ENCODE data around the gene NRL. TPM values are rescaled to one million over a fixed set of nuclear protein-coding genes. Genes with fewer than 3 reads are reported as not detected.

NRL gene
- polyA plus RNA-seq, 3 donors, result 1.1 to 1.5 (median 1.3) TPM

DNA sequence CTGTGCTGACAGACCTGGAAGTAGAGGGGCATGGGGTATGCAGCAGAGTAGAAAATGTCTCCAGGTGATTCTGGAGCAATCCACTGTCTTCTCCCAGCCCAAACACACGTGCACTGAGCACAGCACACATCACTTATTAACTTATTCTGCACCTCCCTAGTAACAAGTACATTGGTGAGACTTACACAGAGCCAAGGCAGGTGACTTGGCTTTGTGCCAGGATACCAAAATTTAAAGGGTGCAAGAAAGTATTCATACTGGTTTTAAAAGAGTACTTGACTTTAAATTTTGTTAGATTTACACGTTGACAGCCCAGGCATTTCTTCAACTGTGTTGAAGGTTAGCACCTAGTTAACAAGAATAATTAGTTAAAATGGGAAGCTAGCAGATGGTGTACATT is 74.1 kb downstream of the NRL start:
- no peak overlapping the region for H3K27ac ChIP-seq (ENCODE audit: low read depth in 1 of 2, low read length in 2 of 2)
- H3K27me3 ChIP-seq (ENCODE audit: control insufficient read depth in 2 of 2, insufficient read depth in 2 of 2, low read length in 2 of 2), result no peaks in the 10 kb centered on the region
- 100% methylated on average over 1 of the region's 2 CpGs for WGBS (ENCODE audit: insufficient coverage)
- H3K79me2 ChIP-seq (ENCODE audit: insufficient read depth, low read length), result no peaks in the 10 kb centered on the region
- H4K20me1 ChIP-seq (ENCODE audit: insufficient read depth, low read length), result no peaks in the 10 kb centered on the region
- peaks cover 0 to 3% of the 10 kb centered on the region in 2 donors for H3K36me3 Mint-ChIP-seq
- H3K4me3 ChIP-seq (replicated peaks in 1 of 3; ENCODE audit: low read depth in 2 of 3, low read length in 3 of 3), result no peak overlapping the region
- TF ChIP-seq CTCF (IDR thresholded peaks at IDR 0.05), result no peak
- H3K4me3 Mint-ChIP-seq, result no peak overlapping the region
- H3K9me3 Mint-ChIP-seq, result peaks cover 0 to 7% (median 0%) of the 10 kb centered on the region in 7 donors
- no peak overlapping the region for H3K9ac ChIP-seq (ENCODE audit: insufficient read depth, low read length, poor library complexity, severe bottlenecking)
- no peak for DNase-seq
- no peaks in the 10 kb centered on the region for H3K9me3 ChIP-seq (replicated peaks in 1 of 2; ENCODE audit: control insufficient read depth in 1 of 2, insufficient read depth in 1 of 2, low read length in 2 of 2)
- H3K27ac Mint-ChIP-seq, result no peak overlapping the region
- peaks cover 14 to 24% of the 10 kb centered on the region in 2 donors for H3K4me1 ChIP-seq (ENCODE audit: control insufficient read depth in 1 of 2, insufficient read depth in 2 of 2, low read length in 2 of 2)
- no peak overlapping the region for H3K4me2 ChIP-seq (replicated peaks; ENCODE audit: extremely low read depth, low read length, poor library complexity, severe bottlenecking)
- peaks cover 29% of the 10 kb centered on the region for H3K4me1 Mint-ChIP-seq
- peaks cover 0 to 1% (median 0%) of the 10 kb centered on the region in 3 donors for H3K27me3 Mint-ChIP-seq (ENCODE audit: low read depth in 3 of 3)
- no peaks in the 10 kb centered on the region for H3K36me3 ChIP-seq (replicated peaks in 1 of 2; ENCODE audit: control insufficient read depth in 1 of 2, insufficient read depth in 2 of 2, low read length in 2 of 2)
- H2AFZ ChIP-seq (ENCODE audit: insufficient read depth, low read depth, low read length, poor library complexity, severe bottlenecking), result no peak overlapping the region
- intact Hi-C loops (cut with micrococcal nuclease), result no loop called here

DNA sequence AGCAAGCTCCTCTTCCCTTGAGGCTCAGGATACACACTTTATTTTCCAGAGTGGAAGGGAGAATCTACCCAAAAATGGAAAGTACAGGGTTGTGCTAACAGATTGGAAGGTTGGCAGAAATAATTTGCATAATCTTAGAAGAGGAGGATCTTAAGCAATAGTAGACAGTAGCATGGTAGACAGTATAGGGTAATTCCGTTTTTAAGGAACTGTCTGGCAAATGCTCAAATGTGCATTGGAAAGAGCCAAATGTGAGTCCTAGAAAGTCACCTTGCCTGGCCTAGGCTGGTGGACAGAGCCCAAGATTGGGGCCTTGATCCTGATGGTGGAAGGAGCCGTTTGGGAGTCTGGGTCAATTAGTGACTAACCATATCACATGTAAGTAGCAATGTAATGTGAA is 76.1 kb downstream of the NRL start:
- Mint-ChIP-seq H3K4me1 (peaks cover 47% of the 10 kb centered on the region), H3K27ac (peak overlapping the region in 4 of 7 donors; percentile 35 to 75 (median 70)), H3K36me3 (no peaks in the 10 kb centered on the region), H3K9me3 (peaks cover 0 to 4% (median 0%) of the 10 kb centered on the region in 7 donors), H3K27me3 (ENCODE audit: low read depth in 3 of 3) (peaks cover 0 to 1% (median 0%) of the 10 kb centered on the region in 3 donors), H3K4me3 (peak overlapping the region; percentile 31 to 42)
- Histone ChIP-seq H4K20me1 (ENCODE audit: insufficient read depth, low read length) (no peaks in the 10 kb centered on the region), H3K9ac (ENCODE audit: insufficient read depth, low read length, poor library complexity, severe bottlenecking) (no peak overlapping the region), H3K4me1 (ENCODE audit: control insufficient read depth in 1 of 2, insufficient read depth in 2 of 2, low read length in 2 of 2) (peaks cover 31 to 41% of the 10 kb centered on the region in 2 donors), H3K27me3 (ENCODE audit: control insufficient read depth in 2 of 2, insufficient read depth in 2 of 2, low read length in 2 of 2) (no peaks in the 10 kb centered on the region), H2AFZ (ENCODE audit: insufficient read depth, low read depth, low read length, poor library complexity, severe bottlenecking) (no peak overlapping the region), H3K79me2 (ENCODE audit: insufficient read depth, low read length) (no peaks in the 10 kb centered on the region), H3K4me3 (replicated peaks in 1 of 3; ENCODE audit: low read depth in 2 of 3, low read length in 3 of 3) (no peak overlapping the region), H3K27ac (ENCODE audit: low read depth in 1 of 2, low read length in 2 of 2) (no peak overlapping the region), H3K9me3 (replicated peaks in 1 of 2; ENCODE audit: control insufficient read depth in 1 of 2, insufficient read depth in 1 of 2, low read length in 2 of 2) (no peaks in the 10 kb centered on the region), H3K36me3 (replicated peaks in 1 of 2; ENCODE audit: control insufficient read depth in 1 of 2, insufficient read depth in 2 of 2, low read length in 2 of 2) (no peaks in the 10 kb centered on the region), H3K4me2 (replicated peaks; ENCODE audit: extremely low read depth, low read length, poor library complexity, severe bottlenecking) (no peak overlapping the region)
- peak in 2 of 3 donors; percentile 68 to 73 for DNase-seq
- intact Hi-C loops (cut with micrococcal nuclease), result no loop called here
- whole genome bisulfite sequencing (ENCODE audit: insufficient coverage), result 14% methylated on average over 1 of the region's 2 CpGs
- no peak for TF ChIP-seq CTCF (IDR thresholded peaks at IDR 0.05)

Data from CD14-positive monocyte (primary cell).